ENCODE data around the gene LOXL3. TPM values are rescaled to one million over a fixed set of nuclear protein-coding genes. Genes with fewer than 3 reads are reported as not detected.

LOXL3 gene
- total and polyA plus RNA-seq, 5 donors, result 2.4 to 8.3 (median 5.6) TPM

DNA sequence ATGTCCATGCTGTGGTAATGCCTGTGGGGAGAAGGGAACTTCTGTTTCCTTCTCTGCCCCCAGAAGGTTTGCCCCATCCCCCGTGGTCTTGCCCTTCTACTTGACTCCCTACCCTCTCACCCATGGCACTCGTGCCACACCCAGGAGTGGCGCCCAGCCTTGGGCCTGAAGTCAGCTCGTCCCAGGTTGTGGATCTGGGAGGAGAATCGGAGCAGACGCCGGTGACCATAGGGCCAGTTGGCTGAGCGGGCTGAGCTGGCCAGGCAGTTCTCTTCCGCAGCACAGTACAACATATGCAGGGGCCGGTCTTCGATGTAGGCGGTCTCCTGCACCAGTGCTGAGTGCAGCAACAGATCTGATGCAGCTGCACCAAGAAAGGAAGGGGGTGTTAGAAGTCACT lies 19.3 kb downstream of the LOXL3 start:
- intact Hi-C loops (cut with DNase I), result loop anchor here in 1 of 4 donors (10.0 kb wide), 1 partner anchor 50 kb away; no protein-coding TSS in a partner anchor
- ATAC-seq (no peak), DNase-seq (no peak)
- WGBS, result 79% methylated on average over 12 of the region's 12 CpGs
- H3K27me3 ChIP-seq (ENCODE audit: control insufficient read depth, insufficient read depth), result no peaks in the 10 kb centered on the region
- no peaks in the 10 kb centered on the region for H3K9me3 ChIP-seq (ENCODE audit: control insufficient read depth, low read length)
- peaks cover 3% of the 10 kb centered on the region for H3K4me1 ChIP-seq (ENCODE audit: control insufficient read depth, insufficient read depth, low read length)
- no peak overlapping the region for H3K27ac ChIP-seq (ENCODE audit: low read length)
- no peak overlapping the region for H3K4me3 ChIP-seq (ENCODE audit: low read length)

DNA sequence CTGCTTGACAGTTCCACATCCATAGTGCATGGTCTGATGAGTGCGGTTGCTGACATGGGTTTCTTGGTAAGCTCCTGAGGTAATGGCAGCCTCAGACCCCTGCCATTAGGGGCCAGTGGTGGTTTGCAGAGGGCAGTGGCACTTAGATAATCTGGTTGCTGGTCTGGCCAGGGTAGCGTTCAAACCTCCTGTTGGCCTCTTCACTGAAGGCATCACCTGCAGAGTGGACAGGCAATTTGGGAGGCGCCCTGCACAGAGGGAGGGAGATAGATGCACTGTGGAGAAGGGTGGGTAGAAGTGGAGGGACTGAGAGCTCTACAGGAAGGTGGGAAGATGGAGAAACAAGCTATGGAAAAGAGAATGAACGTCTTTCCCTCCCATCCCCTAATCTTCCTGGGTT lies 20.3 kb downstream of the LOXL3 start:
- intact Hi-C loops (cut with DNase I), result loop anchor here in 1 of 4 donors (10.0 kb wide), 1 partner anchor 51 kb away; no protein-coding TSS in a partner anchor
- Histone ChIP-seq H3K27me3 (ENCODE audit: control insufficient read depth, insufficient read depth) (no peaks in the 10 kb centered on the region), H3K4me1 (ENCODE audit: control insufficient read depth, insufficient read depth, low read length) (peaks cover 3% of the 10 kb centered on the region), H3K9me3 (ENCODE audit: control insufficient read depth, low read length) (no peaks in the 10 kb centered on the region), H3K4me3 (ENCODE audit: low read length) (no peak overlapping the region), H3K27ac (ENCODE audit: low read length) (no peak overlapping the region)
- WGBS, result 79% methylated on average over 4 of the region's 4 CpGs
- ATAC-seq, result no peak
- DNase-seq, result no peak

DNA sequence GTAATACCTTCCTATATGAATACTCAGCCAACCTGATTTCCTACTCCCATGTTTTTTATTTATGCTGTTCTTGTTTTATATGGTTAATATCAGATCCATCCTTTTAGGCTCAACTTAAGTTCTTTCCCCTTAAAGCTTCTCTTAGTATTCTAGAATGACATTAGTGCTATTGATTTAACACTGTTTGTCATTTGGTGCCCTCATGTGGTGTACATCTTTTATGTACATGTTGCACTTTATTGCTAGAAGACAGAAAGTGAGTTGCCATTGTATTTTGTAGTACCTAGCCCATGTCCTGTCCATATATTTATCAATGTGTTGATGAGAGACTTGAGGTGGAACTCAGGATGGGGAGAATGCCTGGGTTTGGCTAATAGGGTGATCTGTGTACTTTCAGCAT lies 21.5 kb downstream of the LOXL3 start:
- H3K27ac ChIP-seq (ENCODE audit: low read length), result no peak overlapping the region
- intact Hi-C loops (cut with DNase I), result loop anchor here in 1 of 4 donors (10.0 kb wide), 1 partner anchor 53 kb away; no protein-coding TSS in a partner anchor
- ATAC-seq, result no peak

DNA sequence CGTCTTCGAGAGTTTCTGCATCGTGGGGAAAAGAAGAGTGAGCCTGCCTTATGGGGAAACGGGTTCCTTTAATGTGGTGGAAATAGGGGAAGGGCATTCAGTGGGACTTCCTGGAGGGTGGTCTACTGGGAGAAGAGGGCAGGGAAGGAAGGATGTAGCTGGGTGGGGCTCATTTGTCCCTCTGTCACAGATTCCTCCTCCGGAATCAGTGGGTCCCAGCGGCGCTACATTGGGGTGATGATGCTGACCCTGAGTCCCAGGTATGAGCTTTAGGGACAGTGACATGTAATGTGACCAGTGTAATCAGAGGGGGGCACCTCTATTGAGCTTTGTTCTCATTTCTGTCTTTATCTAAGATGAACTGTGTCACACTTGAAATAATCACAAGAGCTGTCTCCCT lies 22.1 kb downstream of the LOXL3 start:
- DNase-seq (no peak), ATAC-seq (no peak)
- Histone ChIP-seq H3K4me1 (ENCODE audit: control insufficient read depth, insufficient read depth, low read length) (peaks cover 3% of the 10 kb centered on the region), H3K9me3 (ENCODE audit: control insufficient read depth, low read length) (no peaks in the 10 kb centered on the region), H3K27ac (ENCODE audit: low read length) (no peak overlapping the region), H3K27me3 (ENCODE audit: control insufficient read depth, insufficient read depth) (no peaks in the 10 kb centered on the region), H3K4me3 (ENCODE audit: low read length) (no peak overlapping the region)
- WGBS, result 77% methylated on average over 7 of the region's 7 CpGs
- intact Hi-C loops (cut with DNase I), result loop anchor here in 1 of 4 donors (10.0 kb wide), 1 partner anchor 53 kb away; no protein-coding TSS in a partner anchor

More for the DNA sequence above, 21.5 kb downstream of the LOXL3 start:
- Histone ChIP-seq H3K4me3 (ENCODE audit: low read length) (no peak overlapping the region), H3K9me3 (ENCODE audit: control insufficient read depth, low read length) (no peaks in the 10 kb centered on the region), H3K27me3 (ENCODE audit: control insufficient read depth, insufficient read depth) (no peaks in the 10 kb centered on the region), H3K4me1 (ENCODE audit: control insufficient read depth, insufficient read depth, low read length) (peaks cover 3% of the 10 kb centered on the region)
- DNase-seq, result no peak

DNA sequence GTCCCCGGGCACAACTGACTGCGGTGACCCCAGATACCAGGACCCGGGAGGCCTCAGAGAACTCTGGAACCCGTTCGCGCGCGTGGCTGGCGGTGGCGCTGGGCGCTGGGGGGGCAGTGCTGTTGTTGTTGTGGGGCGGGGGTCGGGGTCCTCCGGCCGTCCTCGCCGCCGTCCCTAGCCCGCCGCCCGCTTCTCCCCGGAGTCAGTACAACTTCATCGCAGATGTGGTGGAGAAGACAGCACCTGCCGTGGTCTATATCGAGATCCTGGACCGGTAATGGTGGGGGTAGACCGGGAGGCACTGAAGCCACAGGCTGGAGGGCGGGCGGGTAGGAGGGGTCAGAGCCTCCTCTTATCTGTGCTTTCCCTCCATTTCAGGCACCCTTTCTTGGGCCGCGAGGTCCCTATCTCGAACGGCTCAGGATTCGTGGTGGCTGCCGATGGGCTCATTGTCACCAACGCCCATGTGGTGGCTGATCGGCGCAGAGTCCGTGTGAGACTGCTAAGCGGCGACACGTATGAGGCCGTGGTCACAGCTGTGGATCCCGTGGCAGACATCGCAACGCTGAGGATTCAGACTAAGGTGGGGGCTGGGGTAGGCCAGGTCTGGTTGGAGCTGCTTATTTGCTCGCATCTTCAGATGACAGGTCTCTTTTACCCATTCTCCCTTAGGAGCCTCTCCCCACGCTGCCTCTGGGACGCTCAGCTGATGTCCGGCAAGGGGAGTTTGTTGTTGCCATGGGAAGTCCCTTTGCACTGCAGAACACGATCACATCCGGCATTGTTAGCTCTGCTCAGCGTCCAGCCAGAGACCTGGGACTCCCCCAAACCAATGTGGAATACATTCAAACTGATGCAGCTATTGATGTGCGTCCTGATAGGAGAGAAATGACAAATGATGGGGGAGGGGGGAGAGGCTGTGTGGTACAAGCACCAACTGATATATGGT lies 23.2 kb downstream of the LOXL3 start:
- Histone ChIP-seq H3K4me1 (ENCODE audit: control insufficient read depth, insufficient read depth, low read length) (peaks cover 3% of the 10 kb centered on the region), H3K9me3 (ENCODE audit: control insufficient read depth, low read length) (no peaks in the 10 kb centered on the region), H3K27ac (ENCODE audit: low read length) (peak overlapping the region; percentile 61), H3K4me3 (ENCODE audit: low read length) (peak overlapping the region; percentile 85), H3K27me3 (ENCODE audit: control insufficient read depth, insufficient read depth) (no peaks in the 10 kb centered on the region)
- intact Hi-C loops (cut with DNase I), result loop anchor here in 1 of 4 donors (10.0 kb wide), 1 partner anchor 54 kb away; no protein-coding TSS in a partner anchor
- WGBS, result 1% methylated on average over 54 of the region's 54 CpGs
- ATAC-seq (peak; percentile 32 to 54), DNase-seq (peak; percentile 56 to 84 (median 80))

DNA sequence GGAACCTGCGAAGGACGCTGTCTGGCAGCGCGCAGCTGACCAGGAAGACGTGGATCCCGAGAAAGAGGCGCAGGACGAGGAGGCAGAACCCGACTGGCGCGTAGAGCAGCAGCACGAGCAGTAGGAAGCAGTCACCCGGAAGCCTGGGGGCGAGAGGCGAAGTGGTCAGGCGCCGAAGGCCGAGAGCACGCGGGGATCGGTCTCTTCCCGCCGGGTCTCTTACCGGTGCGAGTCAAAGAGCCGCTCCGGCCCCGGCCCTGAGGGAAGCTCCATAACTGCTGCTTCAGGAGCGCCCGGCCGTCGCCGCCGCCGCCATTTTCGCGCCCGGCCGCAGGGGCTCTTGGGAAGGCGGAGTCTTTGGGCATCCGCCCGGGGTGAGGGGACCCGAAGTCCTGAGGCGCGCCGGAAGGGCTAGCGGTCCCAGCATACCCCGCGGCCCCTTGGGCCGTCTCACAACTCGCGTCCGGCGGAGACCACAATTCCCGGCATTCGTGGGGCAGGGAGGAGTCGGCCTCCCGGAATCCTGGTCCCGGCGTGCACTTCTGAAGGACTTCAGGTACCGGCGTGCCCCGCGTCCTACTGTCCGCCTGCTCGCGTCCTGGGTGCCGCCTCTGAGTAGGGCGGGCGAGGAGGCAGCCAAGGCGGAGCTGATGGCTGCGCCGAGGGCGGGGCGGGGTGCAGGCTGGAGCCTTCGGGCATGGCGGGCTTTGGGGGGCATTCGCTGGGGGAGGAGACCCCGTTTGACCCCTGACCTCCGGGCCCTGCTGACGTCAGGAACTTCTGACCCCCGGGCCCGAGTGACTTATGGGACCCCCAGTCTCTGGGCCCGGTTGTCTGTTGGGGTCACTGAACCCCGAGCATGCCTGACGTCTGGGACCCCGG lies 24.1 kb downstream of the LOXL3 start, which contains the start of the genes AUP1 and HTRA2:
Gene AUP1, minus strand, starts transcription at position 350 of the 882 bp plus-strand sequence. Its CDS starts 77 bp downstream, at position 273.
Gene HTRA2, plus strand, starts transcription at position 577 of the 882 bp plus-strand sequence. Its CDS starts 74 bp downstream, at position 651.
- H3K9me3 ChIP-seq (ENCODE audit: control insufficient read depth, low read length), result no peaks in the 10 kb centered on the region
- WGBS, result under 1% methylated on average over 87 of the region's 87 CpGs
- intact Hi-C loops (cut with DNase I), result loop anchor here in 2 of 4 donors (2.0 to 10.0 kb wide), 2 partner anchors 47 to 55 kb away; partner anchors contain the start of genes CCDC142 (in 1 of the 2) and TTC31 (in 1 of the 2)
- H3K4me3 ChIP-seq (ENCODE audit: low read length), result peak within 1 kb of the TSS; percentile 92
- H3K27ac ChIP-seq (ENCODE audit: low read length), result peak within 1 kb of the TSS; percentile 85
- no peaks in the 10 kb centered on the region for H3K27me3 ChIP-seq (ENCODE audit: control insufficient read depth, insufficient read depth)
- peak; percentile 99 for DNase-seq
- H3K4me1 ChIP-seq (ENCODE audit: control insufficient read depth, insufficient read depth, low read length), result peaks cover 3% of the 10 kb centered on the region
- peak; percentile 97 for ATAC-seq

DNA sequence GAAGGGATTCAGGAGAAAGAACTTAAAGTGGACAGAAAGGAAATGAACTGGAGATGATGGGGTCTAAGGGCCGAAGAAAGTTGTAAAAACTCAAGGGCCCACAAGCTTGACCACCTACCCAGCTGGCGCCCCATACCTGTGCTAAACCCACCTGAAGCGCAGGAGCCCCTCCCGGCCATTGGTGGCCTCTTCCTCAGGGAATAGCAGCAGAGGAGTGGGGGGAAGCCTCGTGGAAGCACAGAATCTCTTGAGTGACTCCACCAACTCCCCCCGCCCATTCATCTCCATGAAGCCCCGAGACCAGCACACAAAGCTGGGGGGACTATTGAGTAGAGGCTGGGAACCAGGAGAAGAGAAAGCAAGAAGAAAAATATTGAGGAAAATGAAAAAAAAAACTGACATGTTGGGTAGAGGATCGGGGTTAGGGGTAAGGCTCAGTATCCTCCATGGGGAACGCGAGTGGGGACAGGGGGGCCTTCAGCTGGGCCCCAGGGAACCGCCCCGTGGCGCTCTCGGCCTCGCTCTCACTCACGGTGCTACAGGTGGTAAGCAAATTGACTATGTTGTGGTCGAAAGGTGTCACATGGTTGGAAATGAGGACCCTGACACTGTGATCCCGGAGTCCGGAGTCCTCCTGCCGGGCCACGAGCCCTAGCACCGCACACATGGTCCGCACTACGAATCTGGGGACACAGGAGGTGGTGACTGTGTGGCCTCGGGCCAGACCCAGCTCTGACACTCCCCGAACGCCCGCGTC lies 25.0 kb downstream of the LOXL3 start:
- ATAC-seq (peak; percentile 1 to 17), DNase-seq (peak in 1 of 3 donors; percentile 56)
- intact Hi-C loops (cut with DNase I), result loop anchor here in 1 of 4 donors (2.0 kb wide), 1 partner anchor 46 kb away; the partner anchor contains the start of genes CCDC142 and TTC31
- Histone ChIP-seq H3K9me3 (ENCODE audit: control insufficient read depth, low read length) (no peaks in the 10 kb centered on the region), H3K4me1 (ENCODE audit: control insufficient read depth, insufficient read depth, low read length) (peaks cover 3% of the 10 kb centered on the region), H3K27me3 (ENCODE audit: control insufficient read depth, insufficient read depth) (no peaks in the 10 kb centered on the region), H3K27ac (ENCODE audit: low read length) (peak overlapping the region; percentile 85), H3K4me3 (ENCODE audit: low read length) (peak overlapping the region; percentile 92)
- WGBS, result 16% methylated on average over 29 of the region's 29 CpGs

DNA sequence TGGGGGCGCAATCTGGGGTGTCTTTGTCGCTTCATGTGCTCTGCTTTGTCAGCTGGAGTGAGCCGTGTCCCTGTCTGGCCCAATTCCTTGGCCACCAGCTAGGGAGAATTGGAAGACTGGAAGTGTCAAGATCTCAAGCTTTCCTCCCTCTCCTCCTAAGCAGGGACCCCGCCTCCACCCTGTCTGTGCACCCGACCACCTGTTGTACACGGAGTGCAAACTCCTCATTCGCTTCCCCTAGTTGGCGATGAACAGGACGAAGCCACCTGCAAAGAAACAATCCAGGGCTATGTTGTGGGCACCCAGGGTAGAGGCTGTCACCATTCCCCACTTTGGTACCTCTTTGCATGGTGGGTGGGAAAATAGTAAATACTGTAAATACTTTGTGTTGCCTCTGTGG lies 26.0 kb downstream of the LOXL3 start:
- 94% methylated on average over 9 of the region's 9 CpGs for WGBS
- intact Hi-C loops (cut with DNase I), result loop anchor here in 1 of 4 donors (2.0 kb wide), 1 partner anchor 45 kb away; the partner anchor contains the start of genes CCDC142 and TTC31
- H3K9me3 ChIP-seq (ENCODE audit: control insufficient read depth, low read length), result no peaks in the 10 kb centered on the region
- DNase-seq (no peak), ATAC-seq (no peak)
- H3K27me3 ChIP-seq (ENCODE audit: control insufficient read depth, insufficient read depth), result no peaks in the 10 kb centered on the region
- H3K27ac ChIP-seq (ENCODE audit: low read length), result no peak overlapping the region
- no peak overlapping the region for H3K4me3 ChIP-seq (ENCODE audit: low read length)
- H3K4me1 ChIP-seq (ENCODE audit: control insufficient read depth, insufficient read depth, low read length), result peaks cover 3% of the 10 kb centered on the region

DNA sequence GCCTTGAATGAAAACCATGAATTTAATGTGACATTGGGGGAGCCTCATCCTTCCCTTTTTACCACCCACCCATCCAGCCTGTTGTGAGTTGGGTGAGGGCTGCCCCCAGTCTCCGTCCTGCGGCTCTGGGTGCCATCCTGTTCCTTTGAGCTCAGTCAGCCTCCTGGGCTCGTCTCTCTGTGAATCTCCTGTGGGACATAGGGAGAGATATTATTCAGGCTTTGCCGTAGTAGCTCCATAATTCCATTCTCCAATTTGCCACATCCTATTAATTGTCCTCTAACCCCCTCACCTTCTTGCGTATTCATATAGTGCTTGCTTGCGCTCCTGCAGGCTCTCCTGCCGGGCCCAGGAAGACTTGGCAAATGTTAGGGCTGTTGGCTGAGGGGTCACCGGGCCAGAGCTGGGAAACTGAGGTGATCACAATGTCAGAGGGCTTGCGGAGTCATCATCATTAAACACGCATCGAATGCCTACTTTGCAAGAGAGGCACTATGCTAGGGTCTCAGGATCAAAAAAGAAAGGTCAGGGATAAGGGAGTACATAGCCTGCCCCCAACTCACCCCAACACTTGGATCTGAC lies 27.0 kb downstream of the LOXL3 start:
- intact Hi-C loops (cut with DNase I), result no loop called here
- H3K9me3 ChIP-seq (ENCODE audit: control insufficient read depth, low read length), result no peaks in the 10 kb centered on the region

More for the DNA sequence above, 27.0 kb downstream of the LOXL3 start:
- Histone ChIP-seq H3K27ac (ENCODE audit: low read length) (no peak overlapping the region), H3K27me3 (ENCODE audit: control insufficient read depth, insufficient read depth) (no peaks in the 10 kb centered on the region), H3K4me3 (ENCODE audit: low read length) (no peak overlapping the region), H3K4me1 (ENCODE audit: control insufficient read depth, insufficient read depth, low read length) (peaks cover 3% of the 10 kb centered on the region)
- no peak for DNase-seq
- ATAC-seq, result no peak
- WGBS, result 98% methylated on average over 11 of the region's 11 CpGs
